Duodenal mucosa (tissue), 2 donors: ENCODE results near the gene NAALADL2.

Source experiments
- H3K27ac ChIP-seq: one replicate; pipeline ENCODE4 v1.7.0; 2013; ENCODE audit warnings: low read depth, low read length
- H3K27me3 ChIP-seq, 2 donors: one replicate each; pipeline ENCODE4 v1.7.0; 2013; ENCODE audit warnings: low read length in 2 of 2, control low read depth in 1 of 2; ENCODE audit not compliant: insufficient read depth in 2 of 2, control insufficient read depth in 1 of 2
- H3K36me3 ChIP-seq, 2 donors: one replicate each; pipeline ENCODE4 v1.7.0; 2013; ENCODE audit warnings: low read length in 2 of 2, control low read depth in 1 of 2; ENCODE audit not compliant: insufficient read depth in 2 of 2, control insufficient read depth in 1 of 2
- H3K4me1 ChIP-seq, 2 donors: one replicate each; pipeline ENCODE4 v1.7.0; 2013; ENCODE audit warnings: low read length in 2 of 2, control low read depth in 1 of 2; ENCODE audit not compliant: insufficient read depth in 2 of 2, control insufficient read depth in 1 of 2
- H3K4me3 ChIP-seq, 2 donors: one replicate each; pipeline ENCODE4 v1.7.0; 2013; ENCODE audit warnings: low read length in 2 of 2, low read depth in 1 of 2
- H3K9ac ChIP-seq, 2 donors: one replicate each; pipeline ENCODE4 v1.7.0; 2013; ENCODE audit warnings: low read length in 2 of 2, low read depth in 1 of 2
- H3K9me3 ChIP-seq, 2 donors: one replicate each; pipeline ENCODE4 v1.7.0; 2013; ENCODE audit warnings: low read length in 2 of 2, control low read depth in 1 of 2; ENCODE audit not compliant: control insufficient read depth in 1 of 2

The NAALADL2 gene

GRCh38 chr3:175274474-175275218, 415.5 kb downstream of the NAALADL2 start:
- H3K9ac ChIP-seq = no peak overlapping the region

GRCh38 chr3:175278680-175279079, 419.5 kb downstream of the NAALADL2 start:
- no peaks in the 10 kb centered on the region for H3K4me1 ChIP-seq
- H3K36me3 ChIP-seq = no peaks in the 10 kb centered on the region
- no peak overlapping the region for H3K27ac ChIP-seq
- H3K9me3 ChIP-seq = no peaks in the 10 kb centered on the region
- no peaks in the 10 kb centered on the region for H3K27me3 ChIP-seq
- H3K9ac ChIP-seq = no peak overlapping the region
- H3K4me3 ChIP-seq = no peak overlapping the region

More at GRCh38 chr3:175274474-175275218, 415.5 kb downstream of the NAALADL2 start:
- Histone ChIP-seq H3K36me3 (no peaks in the 10 kb centered on the region), H3K4me1 (no peaks in the 10 kb centered on the region), H3K27ac (no peak overlapping the region), H3K27me3 (no peaks in the 10 kb centered on the region), H3K9me3 (no peaks in the 10 kb centered on the region), H3K4me3 (no peak overlapping the region)

GRCh38 chr3:175279457-175279856, 420.3 kb downstream of the NAALADL2 start:
- no peaks in the 10 kb centered on the region for H3K9me3 ChIP-seq
- no peaks in the 10 kb centered on the region for H3K36me3 ChIP-seq
- H3K9ac ChIP-seq = no peak overlapping the region
- H3K4me1 ChIP-seq = no peaks in the 10 kb centered on the region
- no peaks in the 10 kb centered on the region for H3K27me3 ChIP-seq
- H3K4me3 ChIP-seq = no peak overlapping the region
- no peak overlapping the region for H3K27ac ChIP-seq

- Histone ChIP-seq H3K27me3 (no peaks in the 10 kb centered on the region), H3K36me3 (no peaks in the 10 kb centered on the region)
Observed at GRCh38 chr3:175279911-175280310, 420.8 kb downstream of the NAALADL2 start.

GRCh38 chr3:175287361-175287963, 428.3 kb downstream of the NAALADL2 start:
- Histone ChIP-seq H3K9ac (no peak overlapping the region), H3K27ac (no peak overlapping the region), H3K9me3 (no peaks in the 10 kb centered on the region), H3K4me3 (no peak overlapping the region), H3K27me3 (no peaks in the 10 kb centered on the region), H3K36me3 (no peaks in the 10 kb centered on the region), H3K4me1 (no peaks in the 10 kb centered on the region)

More at GRCh38 chr3:175279911-175280310, 420.8 kb downstream of the NAALADL2 start:
- H3K27ac ChIP-seq = no peak overlapping the region
- no peak overlapping the region for H3K4me3 ChIP-seq
- no peaks in the 10 kb centered on the region for H3K4me1 ChIP-seq
- no peak overlapping the region for H3K9ac ChIP-seq
- no peaks in the 10 kb centered on the region for H3K9me3 ChIP-seq

GRCh38 chr3:175288621-175289020, 429.5 kb downstream of the NAALADL2 start:
- Histone ChIP-seq H3K27me3 (no peaks in the 10 kb centered on the region), H3K9ac (no peak overlapping the region), H3K4me1 (no peaks in the 10 kb centered on the region), H3K4me3 (no peak overlapping the region), H3K9me3 (no peaks in the 10 kb centered on the region), H3K36me3 (no peaks in the 10 kb centered on the region), H3K27ac (no peak overlapping the region)

GRCh38 chr3:175294793-175295192, 435.7 kb downstream of the NAALADL2 start:
- Histone ChIP-seq H3K36me3 (no peaks in the 10 kb centered on the region), H3K27ac (no peak overlapping the region), H3K27me3 (no peaks in the 10 kb centered on the region), H3K4me1 (no peaks in the 10 kb centered on the region), H3K9ac (no peak overlapping the region), H3K4me3 (no peak overlapping the region), H3K9me3 (no peaks in the 10 kb centered on the region)

GRCh38 chr3:175295248-175296130, 436.4 kb downstream of the NAALADL2 start:
- Histone ChIP-seq H3K4me3 (no peak overlapping the region), H3K27ac (no peak overlapping the region), H3K4me1 (no peaks in the 10 kb centered on the region), H3K27me3 (no peaks in the 10 kb centered on the region), H3K9me3 (no peaks in the 10 kb centered on the region), H3K36me3 (no peaks in the 10 kb centered on the region), H3K9ac (no peak overlapping the region)

GRCh38 chr3:175297216-175297615, 438.1 kb downstream of the NAALADL2 start:
- H3K9ac ChIP-seq = no peak overlapping the region
- no peaks in the 10 kb centered on the region for H3K27me3 ChIP-seq
- no peaks in the 10 kb centered on the region for H3K9me3 ChIP-seq
- H3K27ac ChIP-seq = no peak overlapping the region
- H3K36me3 ChIP-seq = no peaks in the 10 kb centered on the region
- H3K4me1 ChIP-seq = no peaks in the 10 kb centered on the region
- no peak overlapping the region for H3K4me3 ChIP-seq

GRCh38 chr3:175301741-175302140, 442.6 kb downstream of the NAALADL2 start:
- H3K9me3 ChIP-seq = no peaks in the 10 kb centered on the region
- H3K36me3 ChIP-seq = no peaks in the 10 kb centered on the region
- no peak overlapping the region for H3K4me3 ChIP-seq
- H3K4me1 ChIP-seq = no peaks in the 10 kb centered on the region
- no peak overlapping the region for H3K27ac ChIP-seq
- no peaks in the 10 kb centered on the region for H3K27me3 ChIP-seq
- no peak overlapping the region for H3K9ac ChIP-seq
